DLD1 (cell line): ENCODE results near the gene MYORG.

ENCODE experiments used
- in situ Hi-C: cut with HindIII; loops from 2 replicates; pipeline ENCODE4 v1.10.0; 2017; ENCODE audit warnings: low sequenced_read_pairs

The MYORG gene

GRCh38 chr9:34385561-34386230, 9.0 kb upstream of the MYORG start:
- in situ Hi-C loops, result no loop called here

- in situ Hi-C loops, result no loop called here
Observed at GRCh38 chr9:34384368-34385165, 7.9 kb upstream of the MYORG start.

GRCh38 chr9:34383904-34384303, 7.2 kb upstream of the MYORG start:
- in situ Hi-C loops, result no loop called here

DNA sequence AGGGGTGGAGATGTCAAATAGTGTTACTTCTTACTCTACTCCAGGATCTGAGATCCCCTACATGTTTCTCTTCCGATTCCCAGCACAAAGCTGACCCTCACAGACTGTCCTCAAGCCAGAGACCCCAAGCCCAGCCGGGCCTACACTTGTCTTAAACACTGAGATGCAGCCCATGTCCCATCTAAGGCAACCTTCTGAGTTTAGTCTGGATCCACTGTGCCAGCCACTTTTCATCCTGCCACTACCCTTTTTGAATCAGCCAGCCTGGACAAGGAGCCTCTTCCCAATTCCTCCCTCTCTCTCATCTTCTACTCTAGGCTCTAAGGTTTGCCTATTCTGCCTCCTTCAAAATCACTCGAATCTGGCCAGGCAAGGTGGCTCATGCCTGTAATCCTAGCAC, 6.2 kb upstream of the MYORG start:
- in situ Hi-C loops, result no loop called here

DNA sequence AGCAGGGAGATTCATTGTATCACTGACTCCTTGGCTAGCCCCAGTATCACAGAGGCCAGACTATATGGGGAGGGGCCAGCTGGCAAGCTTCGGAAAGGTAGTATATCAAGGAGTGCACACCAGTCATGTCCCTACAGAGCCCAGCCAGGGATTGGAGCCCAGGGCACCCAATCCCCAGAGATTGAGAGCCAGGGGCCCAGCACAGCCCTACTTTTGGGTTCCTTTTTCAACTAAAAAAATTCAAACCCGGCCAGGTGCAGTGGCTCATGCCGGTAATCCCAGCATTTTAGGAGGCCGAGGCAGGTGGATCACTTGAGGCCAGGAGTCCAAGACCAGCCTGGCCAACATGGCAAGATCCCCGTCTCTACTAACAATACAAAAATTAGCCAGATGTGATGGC, 5.4 kb upstream of the MYORG start:
- in situ Hi-C loops, result no loop called here

GRCh38 chr9:34381323-34381722, 4.6 kb upstream of the MYORG start:
- in situ Hi-C loops, result no loop called here

GRCh38 chr9:34380511-34381315, 4.0 kb upstream of the MYORG start:
- in situ Hi-C loops, result no loop called here

DNA sequence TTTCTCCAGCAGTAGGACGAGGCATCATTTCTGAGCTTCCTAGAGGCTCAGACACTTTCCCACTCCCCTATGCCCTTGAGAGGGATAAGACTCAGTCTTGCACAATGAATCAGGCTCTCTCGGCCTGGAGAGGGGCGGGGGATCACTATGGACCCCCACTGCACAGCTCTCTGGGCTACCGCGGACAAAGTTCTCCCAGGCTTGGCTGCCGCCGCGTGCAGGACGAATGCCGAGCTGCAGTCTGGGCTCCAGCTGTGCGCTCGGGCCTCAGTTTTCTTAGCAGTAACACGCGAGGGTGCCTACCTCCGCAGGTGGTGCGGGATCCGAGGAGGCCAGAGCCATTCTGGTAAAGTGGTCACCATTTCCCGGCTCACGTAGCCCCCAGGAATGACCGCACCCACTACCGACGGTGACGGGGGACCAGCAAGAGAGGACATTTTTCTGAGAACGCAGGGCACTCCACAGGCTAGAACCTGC, 3.4 kb upstream of the MYORG start:
- in situ Hi-C loops, result no loop called here

GRCh38 chr9:34379334-34380033, 2.8 kb upstream of the MYORG start:
- in situ Hi-C loops, result no loop called here

- in situ Hi-C loops, result no loop called here
Observed at GRCh38 chr9:34378376-34379060, 1.8 kb upstream of the MYORG start.

DNA sequence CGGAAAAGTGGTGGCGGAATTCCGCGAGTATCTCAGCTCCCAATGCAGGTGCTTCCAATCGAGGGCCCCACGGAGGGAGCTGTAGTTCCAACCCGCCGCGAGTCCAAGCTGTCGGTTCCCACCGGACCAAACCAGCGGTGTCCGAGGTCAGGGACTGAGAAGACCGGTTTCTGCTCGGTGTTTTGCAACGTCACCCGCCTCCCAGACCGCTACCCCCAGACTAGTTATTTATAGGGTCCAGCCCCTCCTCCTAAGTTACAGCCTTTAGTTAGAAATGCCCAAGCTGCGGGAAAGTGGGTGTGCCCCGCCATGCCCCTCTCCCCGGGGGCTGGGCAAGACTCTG, 677 bp upstream of the MYORG start:
- in situ Hi-C loops, result no loop called here

DNA sequence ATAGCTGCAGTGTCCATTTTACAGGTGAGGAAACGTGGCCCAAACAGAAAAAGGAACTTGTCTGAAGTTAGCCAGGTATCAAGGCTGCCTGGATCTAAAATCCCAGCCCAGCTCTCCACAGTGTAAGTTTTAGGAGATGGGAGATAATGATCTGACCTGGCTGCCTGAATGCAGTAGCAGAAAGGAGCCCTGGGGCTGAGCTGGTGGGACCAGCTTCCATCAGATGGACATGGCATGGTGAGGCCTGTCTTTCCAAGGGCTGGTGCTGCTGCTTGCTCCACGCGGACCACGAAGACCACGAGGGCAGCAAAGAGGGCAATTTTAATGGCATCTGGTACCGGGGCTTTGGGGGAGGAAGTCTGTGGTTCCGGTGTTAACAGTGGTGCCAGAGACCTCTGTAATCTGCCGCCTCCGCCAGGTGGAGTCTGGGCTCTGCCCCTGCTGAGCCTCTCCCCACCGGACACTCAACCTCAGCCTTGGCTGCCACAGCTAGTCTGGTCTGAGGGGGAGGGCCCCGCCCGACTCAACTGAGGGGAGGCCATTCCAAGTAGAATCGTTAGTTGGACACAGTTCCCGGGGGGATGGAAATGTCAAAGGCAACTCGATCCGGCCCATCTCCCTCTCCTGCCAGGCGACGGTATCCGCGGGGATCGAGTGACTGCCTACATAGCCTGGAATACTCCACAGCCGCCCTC, 650 bp downstream of the MYORG start:
- in situ Hi-C loops, result no loop called here

DNA sequence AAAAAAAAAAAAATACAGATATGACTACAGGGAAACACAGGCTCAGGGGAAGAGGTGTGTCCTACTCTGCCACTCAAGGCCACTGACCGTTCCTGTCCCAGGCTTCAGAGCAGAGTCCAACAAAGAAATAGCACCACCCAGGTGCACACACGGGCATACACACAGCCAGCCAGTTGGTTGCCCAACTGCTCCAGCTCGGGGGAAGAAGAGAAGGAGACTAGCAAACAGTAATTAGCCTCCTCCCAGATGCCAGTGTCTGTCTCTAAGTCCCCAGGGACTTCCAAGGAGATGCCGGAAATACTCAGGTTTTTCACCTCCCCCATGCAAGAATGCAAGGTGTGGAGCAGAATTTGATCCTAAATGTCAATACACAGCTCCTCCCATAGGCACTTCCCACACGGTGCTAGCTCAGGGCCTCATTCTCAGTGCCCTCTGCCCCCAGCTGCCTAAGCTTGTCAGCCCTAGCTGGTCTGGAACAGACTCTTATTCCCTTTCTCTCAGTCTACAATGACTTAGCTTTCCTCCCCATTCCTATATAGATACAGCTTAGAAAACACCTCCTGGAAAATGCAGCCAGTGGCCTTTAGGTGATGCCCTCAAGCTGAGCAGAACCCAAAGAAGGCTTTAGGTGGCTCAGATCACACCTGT, 1.7 kb downstream of the MYORG start:
- in situ Hi-C loops, result no loop called here

DNA sequence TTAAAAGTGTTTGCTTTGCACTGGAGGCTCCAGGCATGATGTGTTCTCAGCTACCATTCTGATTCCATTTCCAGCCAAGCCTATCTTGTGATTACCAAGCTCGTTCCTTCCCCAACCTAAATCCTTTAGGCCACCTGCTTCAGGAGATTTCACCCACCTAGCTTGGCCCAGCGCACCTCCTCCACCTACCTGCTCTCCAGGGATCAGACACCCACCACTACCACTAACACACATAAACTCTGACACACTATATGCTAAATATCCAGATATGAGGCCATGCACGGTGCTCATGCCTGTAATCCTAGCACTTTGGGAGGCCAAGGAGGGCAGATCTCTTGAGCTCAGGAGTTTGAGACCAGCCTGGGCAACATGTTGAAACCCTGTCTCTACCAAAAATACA, 2.4 kb downstream of the MYORG start:
- in situ Hi-C loops, result no loop called here

GRCh38 chr9:34373749-34374148, 2.9 kb downstream of the MYORG start:
- in situ Hi-C loops, result no loop called here

- in situ Hi-C loops, result no loop called here
Observed at GRCh38 chr9:34372467-34373011, 4.2 kb downstream of the MYORG start.

GRCh38 chr9:34371886-34372466, 4.7 kb downstream of the MYORG start:
- in situ Hi-C loops, result no loop called here

- in situ Hi-C loops, result no loop called here
Observed at GRCh38 chr9:34370970-34371880, 5.5 kb downstream of the MYORG start.
